ENCODE measurements around the gene TMEM167A. TPM values are rescaled to one million over a fixed set of nuclear protein-coding genes. Genes with fewer than 3 reads are reported as not detected.

Gene TMEM167A
- total and polyA plus RNA-seq, 10 donors, result 19.3 to 68.7 (median 51.8) TPM

DNA sequence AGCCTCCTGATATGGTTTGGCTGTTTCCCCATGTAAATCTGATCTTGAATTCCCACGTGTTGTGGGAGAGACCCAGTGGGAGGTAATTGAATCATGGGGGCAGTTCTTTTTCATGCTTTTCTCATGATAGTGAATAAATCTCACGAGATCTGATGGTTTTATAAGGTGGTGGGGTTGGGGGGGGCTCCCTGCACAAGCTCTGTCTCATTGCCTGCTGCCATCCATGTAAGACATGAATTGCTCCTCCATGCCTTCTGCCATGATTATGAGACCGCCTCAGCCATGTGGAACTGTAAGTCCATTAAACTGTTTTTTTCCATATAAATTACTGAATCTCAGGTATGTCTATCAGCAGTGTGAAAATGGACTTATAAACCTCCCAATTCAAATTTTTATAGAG lies 13.0 kb upstream of the TMEM167A start:
- Histone ChIP-seq H3K4me3 (no peak overlapping the region), H3K27ac (no peak overlapping the region), H3K36me3 (no peaks in the 10 kb centered on the region), H3K4me1 (peaks cover 0 to 14% (median 0%) of the 10 kb centered on the region in 6 donors), H3K9me3 (peaks cover 0 to 47% (median 25%) of the 10 kb centered on the region in 8 donors), H3K27me3 (replicated peaks in 1 of 7) (no peaks in the 10 kb centered on the region)
- TF ChIP-seq POLR2AphosphoS5 (IDR thresholded peaks at IDR 0.05) (no peak), POLR2A (IDR thresholded peaks at IDR 0.05) (no peak)
- TF ChIP-seq, protein P1, sequence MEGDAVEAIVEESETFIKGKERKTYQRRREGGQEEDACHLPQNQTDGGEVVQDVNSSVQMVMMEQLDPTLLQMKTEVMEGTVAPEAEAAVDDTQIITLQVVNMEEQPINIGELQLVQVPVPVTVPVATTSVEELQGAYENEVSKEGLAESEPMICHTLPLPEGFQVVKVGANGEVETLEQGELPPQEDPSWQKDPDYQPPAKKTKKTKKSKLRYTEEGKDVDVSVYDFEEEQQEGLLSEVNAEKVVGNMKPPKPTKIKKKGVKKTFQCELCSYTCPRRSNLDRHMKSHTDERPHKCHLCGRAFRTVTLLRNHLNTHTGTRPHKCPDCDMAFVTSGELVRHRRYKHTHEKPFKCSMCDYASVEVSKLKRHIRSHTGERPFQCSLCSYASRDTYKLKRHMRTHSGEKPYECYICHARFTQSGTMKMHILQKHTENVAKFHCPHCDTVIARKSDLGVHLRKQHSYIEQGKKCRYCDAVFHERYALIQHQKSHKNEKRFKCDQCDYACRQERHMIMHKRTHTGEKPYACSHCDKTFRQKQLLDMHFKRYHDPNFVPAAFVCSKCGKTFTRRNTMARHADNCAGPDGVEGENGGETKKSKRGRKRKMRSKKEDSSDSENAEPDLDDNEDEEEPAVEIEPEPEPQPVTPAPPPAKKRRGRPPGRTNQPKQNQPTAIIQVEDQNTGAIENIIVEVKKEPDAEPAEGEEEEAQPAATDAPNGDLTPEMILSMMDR (IDR thresholded peaks at IDR 0.05 in 8 of 11, conservative IDR thresholded peaks at IDR 0.05 in 3 of 11), result no peak
- 91 to 97% (median 94%) methylated on average over 3 of the region's 3 CpGs for WGBS, 5 donors
- DNase-seq, result no peak
- intact Hi-C loops (cut with DNase I; ENCODE audit: low total_unique reads), result no loop called here

DNA sequence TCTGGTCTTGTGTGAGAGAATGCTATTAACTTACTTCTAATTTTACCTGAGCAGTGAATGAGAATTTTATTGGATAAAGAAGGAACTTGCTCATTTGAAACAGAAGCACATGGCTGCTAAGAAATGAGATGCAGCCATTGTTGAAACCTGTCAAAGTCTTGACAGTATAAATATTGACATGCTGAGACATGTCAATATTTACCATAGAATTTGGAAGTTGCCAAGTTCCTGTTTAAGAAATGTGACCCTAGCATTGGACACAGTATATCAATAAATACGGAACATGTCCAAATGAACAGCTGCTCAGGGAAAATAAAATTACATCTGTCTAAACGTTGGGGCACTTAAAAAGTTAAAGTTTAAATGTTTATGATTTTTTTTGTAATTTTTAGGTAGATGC lies 7.9 kb upstream of the TMEM167A start:
- WGBS, 5 donors, result 79 to 88% (median 86%) methylated on average over 2 of the region's 2 CpGs
- intact Hi-C loops (cut with DNase I; ENCODE audit: low total_unique reads), result no loop called here
- H3K36me3 ChIP-seq, result no peaks in the 10 kb centered on the region

DNA sequence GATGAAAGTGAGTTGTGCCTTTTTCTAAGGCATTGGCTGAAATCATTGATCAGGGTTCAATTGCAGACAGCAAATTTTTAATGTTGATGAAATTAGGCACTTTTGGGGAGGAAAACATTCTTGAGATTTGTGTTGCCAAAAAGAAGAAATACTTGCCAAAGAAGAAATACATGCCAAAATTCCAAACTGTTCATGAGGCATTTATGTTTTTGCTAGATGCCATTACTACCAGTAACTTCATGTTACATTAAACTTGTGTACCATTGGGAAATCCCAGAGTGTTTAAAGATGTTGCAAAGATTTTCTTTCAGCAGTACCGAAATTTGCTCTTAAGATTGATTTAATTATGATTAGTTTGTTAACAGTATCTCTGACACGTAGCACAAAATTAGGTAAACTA lies 7.1 kb upstream of the TMEM167A start:
- Histone ChIP-seq H3K9me3 (no peaks in the 10 kb centered on the region), H3K4me1 (no peaks in the 10 kb centered on the region), H3K4me3 (no peak overlapping the region), H3K27ac (no peak overlapping the region), H3K27me3 (replicated peaks in 1 of 7) (no peaks in the 10 kb centered on the region), H3K36me3 (no peaks in the 10 kb centered on the region)
- 89 to 98% (median 93%) methylated on average over 2 of the region's 2 CpGs for WGBS, 5 donors
- TF ChIP-seq POLR2A (IDR thresholded peaks at IDR 0.05), result no peak
- no peak for DNase-seq
- intact Hi-C loops (cut with DNase I; ENCODE audit: low total_unique reads), result no loop called here

More for the DNA sequence above, 7.9 kb upstream of the TMEM167A start:
- no peak for DNase-seq
- TF ChIP-seq POLR2A (IDR thresholded peaks at IDR 0.05) (no peak), POLR2AphosphoS5 (IDR thresholded peaks at IDR 0.05) (no peak)
- TF ChIP-seq, protein P1 (IDR thresholded peaks at IDR 0.05 in 8 of 11, conservative IDR thresholded peaks at IDR 0.05 in 3 of 11), result no peak
- no peak overlapping the region for H3K4me3 ChIP-seq
- no peaks in the 10 kb centered on the region for H3K4me1 ChIP-seq
- peaks cover 0 to 3% (median 0%) of the 10 kb centered on the region in 8 donors for H3K9me3 ChIP-seq
- H3K27ac ChIP-seq, result no peak overlapping the region
- H3K27me3 ChIP-seq (replicated peaks in 1 of 7), result no peaks in the 10 kb centered on the region

DNA sequence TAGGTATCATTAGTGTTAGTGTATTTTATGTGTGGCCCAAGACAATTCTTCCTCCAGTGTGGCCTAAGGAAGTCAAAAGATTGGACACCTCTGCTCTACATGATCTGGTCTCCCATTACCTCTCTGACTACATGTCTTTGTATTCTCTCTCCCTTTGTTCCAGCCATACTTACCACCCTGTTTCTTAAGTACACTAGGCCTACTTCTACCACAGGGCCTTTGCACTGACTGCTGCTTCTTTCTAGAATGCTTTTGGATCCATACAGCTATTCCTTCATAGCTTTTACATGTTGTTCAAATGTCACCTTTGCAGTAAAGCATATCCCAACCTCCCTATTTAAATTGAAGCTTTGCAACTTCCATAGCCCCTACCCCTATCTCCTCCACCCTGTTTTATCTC lies 5.6 kb upstream of the TMEM167A start:
- Histone ChIP-seq H3K4me1 (peaks cover 3 to 13% (median 11%) of the 10 kb centered on the region in 6 donors), H3K27me3 (replicated peaks in 1 of 7) (no peaks in the 10 kb centered on the region), H3K36me3 (no peaks in the 10 kb centered on the region), H3K27ac (no peak overlapping the region), H3K4me3 (no peak overlapping the region), H3K9me3 (no peaks in the 10 kb centered on the region)
- TF ChIP-seq POLR2AphosphoS5 (IDR thresholded peaks at IDR 0.05), result no peak
- TF ChIP-seq, protein P1 (IDR thresholded peaks at IDR 0.05 in 8 of 11, conservative IDR thresholded peaks at IDR 0.05 in 3 of 11), result no peak
- intact Hi-C loops (cut with DNase I; ENCODE audit: low total_unique reads), result no loop called here
- no peak for DNase-seq

Data from spleen (tissue), 11 donors.